Activated effector memory CD4-positive, alpha-beta T cell treated with Interleukin-2 at 50 U/mL for 16 hours (primary cell): ENCODE data around the gene ABCC4.

Source experiments
- DNase-seq: peaks from one replicate; pipeline ENCODE4 v3.0.0-alpha.2; 2020

The ABCC4 gene

GRCh38 chr13:95254339-95254738, 46.9 kb downstream of the ABCC4 start:
- no peak for DNase-seq

GRCh38 chr13:95253033-95253432, 48.2 kb downstream of the ABCC4 start:
- no peak for DNase-seq

GRCh38 chr13:95251641-95252040, 49.6 kb downstream of the ABCC4 start:
- DNase-seq = no peak

- DNase-seq = no peak
Observed at GRCh38 chr13:95250961-95251360, 50.3 kb downstream of the ABCC4 start.

GRCh38 chr13:95248953-95249352, 52.3 kb downstream of the ABCC4 start:
- no peak for DNase-seq

- no peak for DNase-seq
Observed at GRCh38 chr13:95247852-95248251, 53.4 kb downstream of the ABCC4 start.

GRCh38 chr13:95247171-95247570, 54.1 kb downstream of the ABCC4 start:
- DNase-seq = no peak

GRCh38 chr13:95246292-95247082, 54.8 kb downstream of the ABCC4 start:
- no peak for DNase-seq

GRCh38 chr13:95245071-95245470, 56.2 kb downstream of the ABCC4 start:
- DNase-seq = no peak

GRCh38 chr13:95243207-95243606, 58.0 kb downstream of the ABCC4 start:
- no peak for DNase-seq

GRCh38 chr13:95241321-95241720, 59.9 kb downstream of the ABCC4 start:
- no peak for DNase-seq

GRCh38 chr13:95239283-95239682, 62.0 kb downstream of the ABCC4 start:
- DNase-seq = no peak

GRCh38 chr13:95237310-95237870, 63.9 kb downstream of the ABCC4 start:
- no peak for DNase-seq

- DNase-seq = no peak
Observed at GRCh38 chr13:95236774-95237173, 64.5 kb downstream of the ABCC4 start.

GRCh38 chr13:95235974-95236373, 65.3 kb downstream of the ABCC4 start:
- DNase-seq = no peak

GRCh38 chr13:95235199-95235756, 66.0 kb downstream of the ABCC4 start:
- DNase-seq = no peak

GRCh38 chr13:95234242-95234641, 67.0 kb downstream of the ABCC4 start:
- no peak for DNase-seq

- no peak for DNase-seq
Observed at GRCh38 chr13:95233026-95233635, 68.1 kb downstream of the ABCC4 start.

GRCh38 chr13:95231393-95231792, 69.9 kb downstream of the ABCC4 start:
- no peak for DNase-seq

- no peak for DNase-seq
Observed at GRCh38 chr13:95229855-95230254, 71.4 kb downstream of the ABCC4 start.

- DNase-seq = no peak
Observed at GRCh38 chr13:95228130-95228529, 73.1 kb downstream of the ABCC4 start.

GRCh38 chr13:95226932-95227695, 74.1 kb downstream of the ABCC4 start:
- DNase-seq = no peak

GRCh38 chr13:95226476-95226875, 74.8 kb downstream of the ABCC4 start:
- DNase-seq = no peak
